ENCODE results near the gene RBFOX1.

Gene RBFOX1

GRCh38 chr16:7376227-7376626 lies 43.6 kb downstream of the RBFOX1 start:
- no peak for DNase-seq

- DNase-seq: no peak
These were observed 44.6 kb downstream of the RBFOX1 start for GRCh38 chr16:7377231-7377630.

DNA sequence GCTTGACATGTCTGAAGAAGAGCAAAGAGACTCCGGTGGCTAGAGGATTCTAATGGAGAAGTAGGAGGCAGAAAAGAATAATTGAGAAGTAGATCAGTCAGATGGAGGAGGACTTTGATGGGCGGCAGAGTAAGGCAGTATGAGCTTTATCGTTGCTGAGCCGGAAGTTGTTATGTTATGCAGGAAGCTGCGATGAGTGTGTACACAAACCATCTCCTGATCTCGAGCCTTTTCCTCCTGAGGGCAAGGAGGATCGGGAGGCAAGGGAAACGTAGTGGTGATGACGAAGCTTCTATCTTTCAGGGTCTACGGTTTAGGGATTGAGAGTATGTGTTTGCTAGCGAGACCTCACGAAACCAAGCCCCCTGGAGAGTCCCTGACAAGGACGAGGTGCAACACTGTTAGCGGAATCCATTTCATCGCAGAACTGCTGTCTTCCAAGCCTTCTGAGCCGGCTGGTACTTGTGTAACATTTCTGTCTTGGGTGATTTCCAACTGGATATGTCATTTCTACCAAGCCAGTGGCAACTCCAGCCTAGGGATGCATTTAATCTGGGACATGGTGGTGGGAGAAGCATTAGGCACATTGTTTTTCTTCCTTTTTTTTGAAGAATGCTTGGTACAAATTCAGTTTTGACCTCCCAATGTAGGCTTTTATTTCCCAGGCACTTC lies 45.5 kb downstream of the RBFOX1 start:
- no peak for DNase-seq

- no peak for DNase-seq
These were observed 47.8 kb downstream of the RBFOX1 start for GRCh38 chr16:7380441-7380840.

DNA sequence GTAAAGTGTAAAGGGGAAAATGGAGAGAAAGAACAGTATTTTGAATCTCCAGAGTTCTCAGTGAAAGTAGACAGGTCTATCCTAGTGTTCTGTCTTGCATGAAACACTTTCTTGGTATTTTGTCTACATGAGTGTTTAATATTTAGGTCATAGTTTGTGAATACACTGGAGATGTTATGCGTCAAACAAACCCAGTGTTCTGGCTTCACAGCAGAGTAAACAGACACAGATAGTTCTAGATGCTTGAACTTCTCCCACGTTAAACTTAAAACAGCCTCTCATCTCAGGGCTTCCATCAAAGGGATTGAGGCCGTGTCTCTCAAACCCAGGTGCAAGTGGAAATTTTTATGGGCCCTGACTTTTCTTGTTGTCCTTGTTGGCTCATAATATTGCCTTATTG lies 48.3 kb downstream of the RBFOX1 start:
- no peak for DNase-seq

DNA sequence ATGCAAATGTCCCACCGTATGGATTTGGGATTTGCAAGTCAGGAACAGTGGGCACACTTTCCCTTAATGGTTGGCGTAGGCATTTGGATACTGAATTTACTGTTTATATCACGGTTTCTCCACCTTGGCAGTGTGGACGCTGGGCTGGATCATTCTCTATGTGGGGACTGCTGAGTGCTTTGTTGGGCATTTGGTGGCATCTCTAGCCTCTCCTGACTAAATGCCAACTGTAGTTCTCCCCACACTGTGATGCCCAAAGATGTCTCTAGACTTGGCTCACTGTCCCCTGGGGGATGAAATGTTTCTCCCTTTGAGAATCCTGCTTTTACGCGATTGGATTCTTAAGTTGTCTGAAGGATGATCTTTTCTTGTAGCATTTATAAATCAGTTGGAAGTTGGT lies 49.0 kb downstream of the RBFOX1 start:
- DNase-seq: no peak

DNA sequence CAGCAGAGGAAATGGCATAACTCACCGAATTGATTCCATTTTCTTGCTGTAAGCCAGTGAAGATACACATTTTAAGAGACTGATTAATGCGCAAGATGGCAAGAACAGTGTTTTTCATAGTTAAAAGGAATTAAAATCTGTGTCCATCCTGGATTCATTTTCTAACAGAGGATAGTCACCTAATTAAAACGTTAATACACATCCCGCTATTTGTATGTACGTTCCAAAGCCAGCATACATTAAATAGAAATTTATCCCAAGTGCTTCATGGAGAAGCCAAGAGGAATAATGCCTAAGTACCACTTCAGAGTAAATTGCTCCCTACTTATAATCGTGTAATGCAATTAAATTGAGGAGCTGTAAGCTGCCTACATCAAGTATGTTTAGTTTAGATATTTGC lies 49.9 kb downstream of the RBFOX1 start:
- DNase-seq: no peak

GRCh38 chr16:7390974-7391373 lies 58.3 kb downstream of the RBFOX1 start:
- no peak for DNase-seq

- no peak for DNase-seq
These were observed 59.0 kb downstream of the RBFOX1 start for GRCh38 chr16:7391694-7392093.

DNA sequence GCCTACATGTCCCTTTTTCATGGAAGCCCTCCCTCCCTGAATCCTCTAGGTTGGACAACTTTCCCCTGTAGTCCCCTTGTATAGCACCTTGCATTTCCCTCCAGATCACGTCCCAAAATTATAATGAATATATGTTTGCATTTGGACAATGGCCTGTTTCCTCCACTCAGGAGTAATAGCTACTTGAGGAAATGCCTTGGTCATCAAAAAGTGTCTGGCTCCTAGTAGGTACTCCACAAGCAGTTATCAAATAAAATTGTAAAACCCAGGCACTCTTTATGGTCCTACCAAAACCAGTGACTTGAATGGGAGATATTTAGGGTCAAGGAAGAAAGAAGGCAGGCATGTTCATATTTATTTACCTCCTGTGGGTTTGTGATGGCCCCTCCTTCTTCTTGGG lies 59.6 kb downstream of the RBFOX1 start:
- no peak for DNase-seq

DNA sequence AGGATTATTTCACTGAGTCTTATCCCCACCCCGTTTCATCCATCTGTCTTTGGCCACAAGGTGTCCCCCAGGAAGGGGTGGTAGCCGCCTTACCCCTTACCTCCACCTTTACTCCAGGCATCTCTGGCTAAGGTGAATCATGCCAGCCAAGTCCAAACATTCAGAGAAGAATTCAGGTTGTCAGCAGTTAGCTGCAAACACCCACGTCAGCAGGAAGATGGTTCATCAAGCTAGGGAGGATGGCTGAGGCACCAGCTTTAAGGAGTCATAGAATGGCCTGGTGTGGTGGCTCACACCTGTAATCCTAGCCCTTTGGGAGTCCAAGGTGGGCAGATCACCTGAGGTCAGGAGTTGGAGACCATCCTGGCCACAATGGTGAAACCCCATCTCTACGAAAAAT lies 61.0 kb downstream of the RBFOX1 start:
- no peak for DNase-seq

- DNase-seq: no peak
These were observed 62.2 kb downstream of the RBFOX1 start for GRCh38 chr16:7394720-7395336.

DNA sequence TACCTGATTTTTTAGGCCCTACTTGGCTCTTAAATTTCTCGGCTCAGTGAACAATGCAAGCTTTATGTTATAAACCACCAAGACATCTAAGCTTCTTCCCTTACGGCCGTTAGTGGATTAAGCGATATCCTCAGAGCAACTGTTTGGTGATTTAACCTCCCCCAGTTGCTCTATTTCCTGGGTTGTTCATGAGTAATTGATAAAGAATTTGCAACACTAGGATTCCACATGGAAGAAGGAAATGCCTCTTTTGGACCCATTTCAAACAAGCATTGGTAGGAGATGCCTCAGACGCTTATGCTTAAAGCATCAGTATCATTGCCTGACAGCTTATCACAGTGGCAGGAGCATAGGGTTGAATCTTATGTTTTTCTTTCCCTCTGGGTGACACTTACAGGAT lies 65.3 kb downstream of the RBFOX1 start:
- no peak for DNase-seq

GRCh38 chr16:7398536-7398935 lies 65.9 kb downstream of the RBFOX1 start:
- no peak for DNase-seq

GRCh38 chr16:7399296-7399695 lies 66.7 kb downstream of the RBFOX1 start:
- DNase-seq: no peak

DNA sequence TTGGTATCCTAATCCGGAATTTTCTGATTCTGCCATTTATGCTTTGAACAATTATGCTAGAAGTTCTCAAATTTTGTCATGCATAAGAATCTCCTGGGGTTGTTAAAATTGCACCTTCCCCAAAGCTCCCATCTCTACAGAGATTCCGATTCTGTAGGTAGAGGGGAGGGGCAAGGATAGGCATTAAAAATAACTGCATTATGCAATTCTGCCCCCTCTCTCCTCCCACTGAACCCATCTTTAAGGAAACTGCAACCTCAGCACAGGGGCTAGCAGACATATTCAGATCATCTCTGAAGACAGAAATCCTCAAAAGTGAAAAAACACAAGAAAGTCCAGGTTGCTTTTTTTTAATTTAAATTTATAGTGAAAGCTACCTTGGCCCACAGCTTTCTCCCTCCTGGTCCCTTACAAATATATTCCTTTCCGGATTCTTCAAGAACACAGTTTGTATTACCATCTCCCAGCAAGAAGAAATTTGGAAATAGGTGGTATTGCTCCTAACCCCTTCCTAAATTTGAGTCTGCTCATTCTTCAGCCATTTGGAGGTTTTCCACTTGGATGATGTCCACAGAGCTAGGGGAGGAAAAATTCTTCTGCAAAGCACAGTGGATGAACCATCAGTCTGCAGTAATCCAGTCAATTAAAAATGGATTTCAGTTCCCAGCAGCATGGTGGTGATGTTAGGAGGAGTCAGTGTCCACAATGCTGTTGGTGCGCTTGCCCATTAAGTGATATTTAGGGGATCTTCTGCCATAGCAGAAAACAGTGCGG lies 67.7 kb downstream of the RBFOX1 start:
- DNase-seq: no peak

- DNase-seq: no peak
These were observed 71.6 kb downstream of the RBFOX1 start for GRCh38 chr16:7404217-7404616.

DNA sequence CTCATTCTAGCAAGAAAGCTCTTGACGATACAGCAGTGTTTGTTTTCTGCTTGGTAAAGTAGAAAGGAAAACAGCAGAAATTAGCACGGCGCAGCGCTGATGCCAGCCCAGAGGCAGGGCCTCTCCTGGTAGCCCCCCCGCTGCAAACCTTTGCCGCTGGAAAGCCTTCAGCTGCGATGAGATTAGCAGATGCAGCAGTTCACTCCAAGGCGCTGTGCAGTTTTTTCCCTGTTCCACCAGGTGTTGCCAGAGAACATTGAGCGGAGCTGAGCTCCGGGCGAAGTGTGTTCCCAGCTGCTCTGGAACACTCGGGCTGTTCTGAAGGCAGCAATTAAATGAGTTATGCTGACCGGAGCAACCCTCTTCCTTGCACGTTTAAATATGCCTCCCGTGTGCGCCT lies 72.5 kb downstream of the RBFOX1 start:
- DNase-seq: no peak

DNA sequence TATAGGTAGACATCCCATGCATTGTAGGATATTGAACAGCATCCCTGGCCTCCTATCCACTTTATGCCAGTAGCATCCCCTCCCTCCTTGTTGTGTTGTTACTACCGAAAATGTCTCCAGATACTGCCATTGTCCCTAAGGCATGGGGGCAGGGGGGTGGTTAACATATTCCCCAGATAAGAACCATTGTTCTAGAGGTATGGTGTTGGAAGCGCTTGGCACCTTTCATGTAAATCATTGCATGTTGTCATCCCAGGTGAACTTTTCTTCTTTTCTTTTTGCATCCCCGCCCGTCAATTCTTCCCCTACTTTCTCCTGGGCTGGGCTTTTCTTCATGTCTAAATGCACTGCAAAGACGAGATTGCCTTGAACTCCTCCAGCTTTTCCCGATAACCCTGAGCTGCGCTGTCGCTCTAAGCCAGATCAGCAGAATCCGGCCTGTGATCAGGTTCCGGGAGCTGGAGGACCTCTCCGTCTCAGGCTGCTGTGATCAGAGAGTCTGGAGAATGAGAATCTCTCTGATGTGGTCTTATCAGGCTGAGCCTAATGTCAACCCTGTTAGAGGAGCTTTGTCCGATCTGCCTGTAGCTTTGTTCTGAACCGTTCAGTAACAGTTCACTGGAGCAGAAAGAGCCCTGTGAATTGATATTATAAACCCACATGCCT lies 76.2 kb downstream of the RBFOX1 start:
- DNase-seq: no peak

DNA sequence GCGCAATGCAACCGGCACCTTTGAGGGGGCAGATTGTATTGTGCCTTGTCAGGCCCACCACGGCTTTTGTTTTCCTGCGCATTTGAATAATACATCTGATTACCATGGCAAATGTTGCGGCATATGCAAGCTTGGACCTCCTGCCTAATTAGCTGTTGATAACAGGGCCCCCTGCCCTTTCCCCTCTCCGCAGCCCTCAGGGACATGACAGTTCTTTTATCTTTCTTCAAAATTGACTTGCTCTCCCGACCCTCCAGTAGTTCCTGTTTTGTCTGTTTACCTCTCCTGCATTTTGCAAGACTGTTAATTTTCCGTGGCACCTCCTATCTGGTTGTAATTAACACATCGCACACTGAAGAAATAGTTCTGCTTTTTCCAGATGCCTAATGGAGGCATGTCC lies 86.8 kb downstream of the RBFOX1 start:
- no peak for DNase-seq

DNA sequence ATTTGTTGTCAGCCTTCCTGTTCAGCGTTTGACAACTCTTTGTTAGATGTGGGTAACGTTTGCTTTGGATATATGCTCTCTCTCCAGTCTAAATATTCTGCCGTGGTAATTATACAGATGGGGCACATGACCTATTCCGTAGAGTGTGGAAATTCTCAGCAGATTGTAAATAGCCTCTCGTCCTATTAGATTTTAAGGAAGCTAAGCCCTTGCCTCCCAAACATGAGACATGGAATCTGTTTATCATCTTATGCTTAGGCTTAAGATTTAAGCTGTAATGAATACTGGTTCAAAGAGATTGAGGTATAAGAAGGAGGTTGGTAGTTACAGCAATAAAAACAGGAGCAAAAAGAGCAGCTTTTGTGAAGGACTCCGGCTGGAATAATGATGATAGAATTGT lies 87.4 kb downstream of the RBFOX1 start:
- no peak for DNase-seq

DNA sequence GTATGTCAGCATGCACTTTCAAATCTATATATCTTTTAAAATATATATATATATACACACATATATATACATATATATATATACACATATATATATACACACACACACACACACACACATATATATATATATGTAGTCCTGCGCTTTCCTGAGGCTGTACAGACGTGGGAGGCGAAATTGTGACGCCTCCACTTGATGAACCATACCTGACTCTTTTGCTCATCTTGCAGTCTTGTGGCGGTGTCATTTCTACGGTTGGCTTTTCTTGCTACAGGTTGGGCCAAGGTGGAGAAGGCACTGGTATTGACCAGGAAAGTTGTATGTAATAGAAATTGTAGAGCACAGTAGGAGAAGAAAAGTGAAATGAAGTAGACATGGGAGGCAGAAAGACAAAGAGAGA lies 88.2 kb downstream of the RBFOX1 start:
- DNase-seq: no peak

- no peak for DNase-seq
These were observed 88.9 kb downstream of the RBFOX1 start for GRCh38 chr16:7421578-7421977.
